ENCODE data around the gene GGA2.
"Not testable (repeated sequence)": the region's sequence is repeated elsewhere in the genome, so short reads cannot be mapped to it uniquely, and the experiment has no call there.

Gene GGA2, protein sequence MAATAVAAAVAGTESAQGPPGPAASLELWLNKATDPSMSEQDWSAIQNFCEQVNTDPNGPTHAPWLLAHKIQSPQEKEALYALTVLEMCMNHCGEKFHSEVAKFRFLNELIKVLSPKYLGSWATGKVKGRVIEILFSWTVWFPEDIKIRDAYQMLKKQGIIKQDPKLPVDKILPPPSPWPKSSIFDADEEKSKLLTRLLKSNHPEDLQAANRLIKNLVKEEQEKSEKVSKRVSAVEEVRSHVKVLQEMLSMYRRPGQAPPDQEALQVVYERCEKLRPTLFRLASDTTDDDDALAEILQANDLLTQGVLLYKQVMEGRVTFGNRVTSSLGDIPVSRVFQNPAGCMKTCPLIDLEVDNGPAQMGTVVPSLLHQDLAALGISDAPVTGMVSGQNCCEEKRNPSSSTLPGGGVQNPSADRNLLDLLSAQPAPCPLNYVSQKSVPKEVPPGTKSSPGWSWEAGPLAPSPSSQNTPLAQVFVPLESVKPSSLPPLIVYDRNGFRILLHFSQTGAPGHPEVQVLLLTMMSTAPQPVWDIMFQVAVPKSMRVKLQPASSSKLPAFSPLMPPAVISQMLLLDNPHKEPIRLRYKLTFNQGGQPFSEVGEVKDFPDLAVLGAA

GRCh38 chr16:23510164-23510914 is at the start of gene GGA2:
TSS of gene GGA2 (minus strand) at chr16:23510494. CDS start at chr16:23510411, 83 bp downstream.
- DNase-seq, result peak; percentile 74

- DNase-seq, result no peak
Observed at GRCh38 chr16:23557779-23558702, 47.7 kb upstream of the GGA2 start.

DNA sequence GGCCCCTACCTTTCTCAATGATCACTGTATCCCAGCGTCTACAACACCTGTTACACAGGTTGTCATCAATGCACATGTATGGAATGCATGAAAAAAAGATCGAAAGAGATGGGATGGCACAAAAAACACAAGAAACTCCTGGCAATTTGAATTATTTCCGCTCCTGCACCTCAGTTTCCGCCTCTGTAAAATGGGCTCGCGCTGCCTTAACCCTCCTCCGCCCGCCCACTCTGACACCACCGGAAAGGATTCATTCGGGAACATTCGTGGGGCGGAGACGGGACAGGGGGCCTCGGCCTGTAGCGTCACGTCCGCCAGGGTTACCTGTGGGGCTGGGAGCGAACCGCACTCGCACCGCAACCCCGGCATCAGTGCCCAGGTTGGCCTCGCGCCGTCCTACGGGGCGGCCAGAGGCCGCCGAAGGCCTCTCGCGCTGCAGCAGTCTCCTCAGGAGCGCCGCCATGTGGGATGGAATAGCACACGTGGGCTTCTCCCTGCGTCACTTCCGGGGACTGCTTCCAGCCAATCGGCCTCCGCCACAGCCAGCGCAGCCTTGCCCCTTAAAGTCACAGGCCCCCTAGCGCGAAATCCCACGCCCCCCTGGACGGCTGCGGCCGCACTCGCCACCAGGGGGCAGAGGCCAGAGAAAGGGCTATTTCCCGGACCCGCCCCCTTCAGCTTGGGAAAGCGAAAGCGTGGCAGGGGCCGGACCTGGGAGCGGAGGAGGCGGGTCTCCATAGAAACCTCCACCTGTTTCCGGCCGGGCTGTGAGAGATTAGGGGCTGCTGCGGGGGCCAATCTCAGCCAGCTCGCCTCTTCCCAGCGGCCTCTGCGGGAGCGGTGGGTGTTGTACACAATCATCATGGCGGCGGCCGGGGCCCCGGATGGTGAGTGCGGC is 46.8 kb upstream of the GGA2 start, which contains the start of the genes EARS2 and UBFD1:
EARS2 (minus strand) TSS at position 470 of the 898 bp plus-strand sequence; CDS start at position 463, 7 bp downstream.
UBFD1 (plus strand) TSS at position 847 of the 898 bp plus-strand sequence; CDS start at position 863, 16 bp downstream.
- DNase-seq, result peak; percentile 90

DNA sequence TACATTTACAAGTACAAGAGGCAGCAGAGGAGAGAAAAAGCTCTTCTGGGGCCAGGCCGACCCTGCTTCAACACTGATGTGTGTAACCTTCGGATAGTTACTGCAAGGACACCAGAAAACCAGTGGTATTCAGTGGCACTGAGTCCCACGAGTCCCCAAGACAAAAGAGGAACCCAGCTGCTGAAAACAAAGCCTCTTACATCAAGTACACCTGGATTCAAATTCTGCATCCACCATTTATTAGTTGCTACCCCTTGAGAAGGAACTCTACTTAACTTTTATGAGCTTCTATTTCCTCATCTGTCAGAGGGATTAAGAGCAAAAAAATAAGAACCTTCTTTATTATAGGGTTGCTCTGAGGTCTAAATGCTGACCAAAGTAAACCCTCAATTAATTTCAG is 44.2 kb upstream of the GGA2 start:
- no peak for DNase-seq

- no peak for DNase-seq
Observed at GRCh38 chr16:23552161-23552560, 41.9 kb upstream of the GGA2 start.

DNA sequence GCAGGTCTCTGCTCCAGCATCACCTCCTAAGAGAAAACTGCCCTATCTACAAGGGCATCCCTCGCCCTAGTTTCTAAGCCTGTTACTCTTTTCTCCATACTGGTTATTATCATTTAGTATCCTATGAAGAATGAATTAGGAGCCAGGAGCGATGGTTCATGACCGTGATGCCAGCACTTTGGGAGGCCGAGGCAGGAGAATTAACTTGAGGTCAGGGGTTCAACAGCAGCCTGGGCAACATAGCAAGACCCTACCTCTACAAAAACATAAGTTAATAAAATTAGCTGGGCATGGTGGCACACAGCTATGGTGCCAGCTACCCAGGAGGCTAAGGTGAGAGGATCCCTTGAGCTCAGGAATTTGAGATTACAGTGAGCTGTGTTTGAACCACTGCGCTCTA is 39.6 kb upstream of the GGA2 start:
- no peak for DNase-seq

DNA sequence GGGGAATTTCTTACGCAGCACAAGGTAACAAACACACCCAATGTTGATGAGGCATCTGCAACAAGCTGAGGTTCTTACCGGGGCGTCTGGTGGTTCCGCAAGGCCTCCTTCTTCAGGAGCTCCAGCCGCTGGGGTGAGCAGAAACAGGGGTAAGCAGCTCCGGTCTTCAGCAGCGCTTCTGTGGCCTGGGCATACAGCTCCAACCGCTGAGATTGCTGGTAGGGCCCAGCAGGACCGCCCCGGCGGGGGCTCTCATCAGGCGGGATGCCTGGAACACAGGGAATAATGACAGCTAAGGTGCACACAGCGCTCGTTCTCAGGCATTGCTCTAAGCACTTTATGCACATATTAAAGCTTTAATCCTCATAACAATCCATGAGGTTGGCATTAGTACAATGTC is 34.1 kb upstream of the GGA2 start:
- DNase-seq, result no peak

DNA sequence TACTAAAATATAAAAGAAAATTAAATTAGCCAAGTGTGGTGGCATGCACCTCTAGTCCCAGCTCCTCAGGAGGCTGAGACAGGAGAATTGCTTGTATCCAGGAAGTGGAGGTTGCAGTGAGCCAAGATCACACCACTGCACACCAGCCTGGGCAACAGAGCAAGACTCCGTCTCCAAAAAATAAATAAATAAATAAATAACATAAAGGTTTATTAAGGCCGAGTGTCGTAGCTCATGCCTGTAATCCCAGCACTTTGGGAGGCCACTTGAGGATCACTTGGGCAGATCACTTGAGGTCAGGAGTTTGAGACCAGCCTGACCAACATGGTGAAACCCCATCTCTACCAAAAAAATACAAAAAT is 30.5 kb upstream of the GGA2 start:
- DNase-seq, result not testable (repeated sequence)

DNA sequence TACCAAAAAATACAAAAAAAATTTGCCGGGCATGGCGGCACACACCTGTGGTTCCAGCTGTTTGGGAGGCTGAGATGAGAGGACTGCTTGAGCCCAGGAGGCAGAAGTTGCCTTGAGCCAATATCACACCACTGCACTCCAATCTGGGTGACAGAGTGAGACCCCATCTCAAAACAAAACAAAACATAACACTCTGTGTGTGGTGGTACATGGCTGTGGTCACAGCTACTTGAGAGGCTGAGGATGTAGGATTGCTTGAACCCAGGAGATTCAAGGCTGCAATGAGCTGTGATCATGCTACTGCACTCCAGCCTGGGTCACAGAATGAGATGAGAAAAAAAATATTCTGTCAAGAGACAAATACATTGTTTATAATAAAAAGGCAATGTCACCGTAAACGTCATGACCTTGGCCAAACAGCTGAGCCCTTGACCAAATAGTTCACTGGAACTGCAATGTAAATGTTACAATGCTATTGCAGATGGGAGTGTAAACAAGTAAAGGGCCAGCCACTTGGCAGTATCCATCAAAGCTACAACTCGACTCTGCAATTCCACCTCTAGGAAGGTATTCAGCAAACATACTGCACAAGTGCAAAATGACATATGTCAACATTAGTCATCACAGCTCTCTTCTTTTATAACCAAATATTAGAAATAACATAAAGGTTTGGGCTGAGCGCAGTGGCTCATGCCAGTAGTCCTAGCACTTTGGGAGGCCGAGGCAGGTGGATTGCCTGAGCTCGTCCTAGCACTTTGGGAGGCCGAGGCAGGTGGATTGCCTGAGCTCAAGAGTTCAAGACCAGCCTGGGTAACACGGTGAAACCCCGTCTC is 29.9 kb upstream of the GGA2 start:
- DNase-seq, result no peak

GRCh38 chr16:23538919-23539278 is 28.6 kb upstream of the GGA2 start:
- DNase-seq, result no peak

GRCh38 chr16:23537390-23537789 is 27.1 kb upstream of the GGA2 start:
- DNase-seq, result no peak

GRCh38 chr16:23535901-23536300 is 25.6 kb upstream of the GGA2 start:
- DNase-seq, result no peak

GRCh38 chr16:23534868-23535860 is 24.9 kb upstream of the GGA2 start:
- DNase-seq, result no peak

DNA sequence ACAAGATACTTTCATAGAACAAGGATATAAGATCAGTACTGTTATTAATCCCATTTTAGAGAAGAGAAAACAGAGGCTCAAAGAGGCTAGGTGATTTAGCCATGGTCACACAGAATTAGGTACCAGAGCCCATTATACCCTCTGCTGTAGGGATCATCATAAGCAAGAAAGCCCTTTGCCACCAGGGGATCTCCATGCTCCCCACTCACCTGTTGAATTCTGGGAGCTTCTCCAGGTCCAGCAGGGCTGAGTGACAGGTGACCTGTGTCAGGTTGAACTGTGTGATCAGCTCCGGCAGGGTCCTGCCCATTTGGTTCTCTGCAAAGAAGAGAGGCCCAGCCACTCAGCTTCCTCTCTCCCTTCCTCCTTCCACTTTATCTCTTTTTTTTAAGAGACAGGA is 22.2 kb upstream of the GGA2 start:
- DNase-seq, result no peak

- no peak for DNase-seq
Observed at GRCh38 chr16:23530062-23530461, 19.8 kb upstream of the GGA2 start.

- no peak for DNase-seq
Observed at GRCh38 chr16:23528644-23529310, 18.5 kb upstream of the GGA2 start.

DNA sequence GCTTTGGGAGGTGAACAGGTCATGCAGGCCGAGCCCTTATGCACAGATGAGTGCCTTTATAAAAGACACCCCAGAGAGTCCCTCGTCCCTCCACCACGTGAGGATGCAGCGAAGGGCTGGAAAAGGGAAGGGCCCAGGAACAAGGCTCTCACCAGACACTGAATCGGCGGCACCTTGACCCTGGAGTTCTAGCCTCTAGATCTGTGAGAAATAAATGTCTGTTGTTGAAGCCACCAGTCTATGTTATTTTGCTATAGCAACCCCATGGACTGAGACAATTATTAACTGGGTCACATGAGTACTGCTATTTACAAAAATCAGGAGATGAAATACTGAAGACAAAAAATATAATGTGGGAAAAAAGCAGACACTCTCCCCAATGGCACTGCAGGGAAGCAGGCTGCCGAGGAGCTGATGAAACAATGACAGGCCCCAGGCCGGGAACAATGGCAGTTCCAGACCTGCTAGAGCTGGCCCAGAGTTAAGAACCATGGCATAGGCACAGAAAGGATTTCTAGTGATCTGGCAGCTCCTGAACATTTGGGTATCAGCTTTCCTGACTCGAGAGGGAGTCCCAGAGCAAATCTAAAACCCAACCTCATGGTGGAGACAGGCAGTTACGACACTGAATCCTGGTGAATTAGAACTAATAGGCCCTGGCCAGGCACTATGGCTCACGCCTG is 17.8 kb upstream of the GGA2 start:
- no peak for DNase-seq

GRCh38 chr16:23524886-23525285 is 14.6 kb upstream of the GGA2 start:
- no peak for DNase-seq
